ENCODE results near the gene OR6S1. TPM values are rescaled to one million over a fixed set of nuclear protein-coding genes. Genes with fewer than 3 reads are reported as not detected.
"Not testable (repeated sequence)": the region's sequence is repeated elsewhere in the genome, so short reads cannot be mapped to it uniquely, and the experiment has no call there.

OR6S1 gene
- total RNA-seq, 1 experiment from 2014 or later: not detected

DNA sequence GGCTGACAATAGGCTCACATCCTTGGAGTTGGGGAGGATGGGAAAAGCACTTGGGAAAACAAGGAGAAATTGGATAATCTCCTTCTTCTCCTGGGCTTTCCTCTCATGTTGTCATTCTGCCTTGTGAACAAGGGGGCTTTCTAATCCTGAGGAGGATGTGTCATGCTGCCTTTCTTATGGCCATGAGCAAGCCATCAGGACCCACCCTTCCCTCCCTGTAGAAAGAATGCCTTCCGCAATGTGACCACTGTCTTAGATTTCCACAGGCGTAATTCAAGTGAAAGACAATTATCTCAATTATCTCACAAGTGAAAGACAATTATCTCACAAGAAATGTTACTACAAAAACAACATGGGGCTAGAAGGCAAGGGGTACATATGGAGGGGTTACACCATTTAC lies 3.0 kb upstream of the OR6S1 start:
- Histone ChIP-seq H3K9me3 (ENCODE audit: low read length) (no peaks in the 10 kb centered on the region), H3K4me2 (ENCODE audit: low read length) (no peak overlapping the region), H3K4me3 (ENCODE audit: low read length) (no peak overlapping the region), H2AFZ (ENCODE audit: low read length) (no peak overlapping the region), H3K36me3 (ENCODE audit: low read depth, low read length) (no peaks in the 10 kb centered on the region), H3K9me2 (replicated peaks; ENCODE audit: low read length) (no peaks in the 10 kb centered on the region), H3K9ac (ENCODE audit: low read length) (no peak overlapping the region), H3K27ac (ENCODE audit: low read length) (no peak overlapping the region), H3K79me2 (ENCODE audit: low read length) (no peaks in the 10 kb centered on the region), H3F3A (ENCODE audit: low read length, unreplicated experiment) (no peaks in the 10 kb centered on the region), H3K27me3 (ENCODE audit: low read length) (peaks cover 15% of the 10 kb centered on the region), H3K4me1 (ENCODE audit: insufficient read depth, low read length) (no peaks in the 10 kb centered on the region), H4K20me1 (ENCODE audit: low read length) (no peaks in the 10 kb centered on the region)
- no peak for ATAC-seq
- BruUV-seq (replicated peaks): no TSS peak
- ChIA-PET POLR2A (ENCODE audit: unreplicated experiment) (no interaction called here), CTCF (no interaction called here)
- TF ChIP-seq EZH2 (IDR thresholded peaks at IDR 0.05; ENCODE audit: low read length, unreplicated experiment): no peak
- TF ChIP-seq EZH2phosphoT487 (IDR thresholded peaks at IDR 0.05; ENCODE audit: borderline replicate concordance, low read length): no peak
- TF ChIP-seq, protein P1, sequence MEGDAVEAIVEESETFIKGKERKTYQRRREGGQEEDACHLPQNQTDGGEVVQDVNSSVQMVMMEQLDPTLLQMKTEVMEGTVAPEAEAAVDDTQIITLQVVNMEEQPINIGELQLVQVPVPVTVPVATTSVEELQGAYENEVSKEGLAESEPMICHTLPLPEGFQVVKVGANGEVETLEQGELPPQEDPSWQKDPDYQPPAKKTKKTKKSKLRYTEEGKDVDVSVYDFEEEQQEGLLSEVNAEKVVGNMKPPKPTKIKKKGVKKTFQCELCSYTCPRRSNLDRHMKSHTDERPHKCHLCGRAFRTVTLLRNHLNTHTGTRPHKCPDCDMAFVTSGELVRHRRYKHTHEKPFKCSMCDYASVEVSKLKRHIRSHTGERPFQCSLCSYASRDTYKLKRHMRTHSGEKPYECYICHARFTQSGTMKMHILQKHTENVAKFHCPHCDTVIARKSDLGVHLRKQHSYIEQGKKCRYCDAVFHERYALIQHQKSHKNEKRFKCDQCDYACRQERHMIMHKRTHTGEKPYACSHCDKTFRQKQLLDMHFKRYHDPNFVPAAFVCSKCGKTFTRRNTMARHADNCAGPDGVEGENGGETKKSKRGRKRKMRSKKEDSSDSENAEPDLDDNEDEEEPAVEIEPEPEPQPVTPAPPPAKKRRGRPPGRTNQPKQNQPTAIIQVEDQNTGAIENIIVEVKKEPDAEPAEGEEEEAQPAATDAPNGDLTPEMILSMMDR (conservative IDR thresholded peaks at IDR 0.05; ENCODE audit: low read depth, low read length): no peak
- DNase-seq: no peak
- intact Hi-C loops (cut with micrococcal nuclease): no loop called here

DNA sequence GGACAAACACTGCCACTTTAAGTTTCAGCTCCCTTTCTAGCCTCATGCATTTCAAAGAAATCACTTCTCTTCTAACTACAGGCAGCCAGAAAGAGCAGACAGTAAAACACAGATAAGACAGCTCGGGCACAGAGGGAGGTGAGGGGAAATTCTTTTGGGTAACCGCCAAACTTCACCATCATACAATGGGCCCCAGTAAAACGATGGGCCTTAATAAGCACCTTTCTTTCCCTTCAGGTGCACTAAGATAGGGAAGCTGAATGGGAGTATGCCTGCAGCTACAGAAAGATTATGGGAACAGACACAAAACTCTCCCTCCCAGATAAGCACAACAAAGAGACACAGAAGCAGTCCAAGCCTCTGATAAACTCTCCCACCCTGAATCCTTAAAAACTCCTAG lies 1.3 kb upstream of the OR6S1 start:
- intact Hi-C loops (cut with micrococcal nuclease); POLR2A ChIA-PET (ENCODE audit: unreplicated experiment): not testable (repeated sequence)

DNA sequence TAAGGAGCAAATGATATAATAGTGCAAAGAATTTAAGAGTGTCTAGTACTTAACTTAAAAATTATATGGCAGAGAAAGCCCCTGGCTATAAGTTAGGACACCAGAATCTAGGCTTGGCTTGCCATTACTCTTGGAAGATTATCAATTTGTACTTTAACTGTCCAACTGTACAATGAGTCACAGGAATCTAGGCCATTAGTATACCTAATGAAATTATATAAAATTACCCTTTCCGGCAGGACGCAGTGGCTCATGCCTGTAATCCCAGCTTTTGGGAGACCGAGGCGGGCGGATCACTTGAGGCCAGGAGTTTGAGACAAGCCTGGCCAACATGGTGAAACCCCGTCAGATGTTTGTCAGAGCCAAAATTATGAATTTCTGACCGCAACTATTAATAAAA lies 691 bp upstream of the OR6S1 start:
- intact Hi-C loops (cut with micrococcal nuclease): no loop called here
- DNase-seq: no peak
- Histone ChIP-seq H3K27me3 (ENCODE audit: low read length) (peaks cover 23% of the 10 kb centered on the region), H2AFZ (ENCODE audit: low read length) (no peak overlapping the region), H3K4me1 (ENCODE audit: insufficient read depth, low read length) (no peaks in the 10 kb centered on the region), H3K79me2 (ENCODE audit: low read length) (no peaks in the 10 kb centered on the region), H3F3A (ENCODE audit: low read length, unreplicated experiment) (no peaks in the 10 kb centered on the region), H3K9ac (ENCODE audit: low read length) (no peak overlapping the region), H3K4me3 (ENCODE audit: low read length) (no peak overlapping the region), H3K4me2 (ENCODE audit: low read length) (no peak overlapping the region), H3K27ac (ENCODE audit: low read length) (no peak overlapping the region), H3K9me2 (replicated peaks; ENCODE audit: low read length) (no peaks in the 10 kb centered on the region), H3K9me3 (ENCODE audit: low read length) (no peaks in the 10 kb centered on the region), H3K36me3 (ENCODE audit: low read depth, low read length) (no peaks in the 10 kb centered on the region), H4K20me1 (ENCODE audit: low read length) (no peaks in the 10 kb centered on the region)
- POLR2A ChIA-PET (ENCODE audit: unreplicated experiment): no interaction called here
- TF ChIP-seq EZH2 (IDR thresholded peaks at IDR 0.05; ENCODE audit: low read length, unreplicated experiment): no peak
- TF ChIP-seq EZH2phosphoT487 (IDR thresholded peaks at IDR 0.05; ENCODE audit: borderline replicate concordance, low read length): no peak
- TF ChIP-seq, protein P1 (conservative IDR thresholded peaks at IDR 0.05; ENCODE audit: low read depth, low read length): no peak
- peak; percentile 37; the same call in 1 of the 2 replicates for ATAC-seq
- CTCF ChIA-PET: no interaction called here
- BruUV-seq (replicated peaks): no TSS peak

More for the DNA sequence above, 1.3 kb upstream of the OR6S1 start:
- H3K4me2 ChIP-seq (ENCODE audit: low read length); ATAC-seq; CTCF ChIA-PET; H3K9me3 ChIP-seq (ENCODE audit: low read length); H3K4me3 ChIP-seq (ENCODE audit: low read length); H2AFZ ChIP-seq (ENCODE audit: low read length); H3K27ac ChIP-seq (ENCODE audit: low read length); H3F3A ChIP-seq (ENCODE audit: low read length, unreplicated experiment); H3K9ac ChIP-seq (ENCODE audit: low read length); H3K79me2 ChIP-seq (ENCODE audit: low read length); H3K36me3 ChIP-seq (ENCODE audit: low read depth, low read length); DNase-seq; H3K4me1 ChIP-seq (ENCODE audit: insufficient read depth, low read length); H3K9me2 ChIP-seq (replicated peaks; ENCODE audit: low read length); BruUV-seq (replicated peaks); H4K20me1 ChIP-seq (ENCODE audit: low read length): not testable (repeated sequence)
- H3K27me3 ChIP-seq (ENCODE audit: low read length): peaks cover 23% of the 10 kb centered on the region
